HCT116 (cell line): ENCODE measurements around the gene DENND4A.

Experiments used
- CEBPB ChIP-seq: IDR thresholded peaks from 2 replicates; pipeline ENCODE4 v1.6.1; 2012; ENCODE audit warnings: low read depth
- EZH2 ChIP-seq: fragments of 200-600 bp; sonication (generic); IDR thresholded peaks from 2 replicates; pipeline ENCODE4 v1.6.1; 2017; ENCODE audit warnings: antibody characterized with exemption, mixed run types
- EZH2phosphoT487 ChIP-seq: fragments of 200-600 bp; IDR thresholded peaks from 2 replicates; pipeline ENCODE4 v1.6.1; 2018; ENCODE audit warnings: antibody characterized with exemption, borderline replicate concordance
- FOSL1 ChIP-seq: IDR thresholded peaks from 2 replicates; pipeline ENCODE4 v1.6.1; 2012; ENCODE audit warnings: low read depth
- POLR2A ChIP-seq: IDR thresholded peaks from 2 replicates; pipeline ENCODE4 v1.7.0; 2011; ENCODE audit warnings: borderline replicate concordance; ENCODE audit not compliant: insufficient read depth, insufficient read length; ENCODE audit errors: extremely low read depth
- POLR2AphosphoS5 ChIP-seq: IDR thresholded peaks from 2 replicates; pipeline ENCODE4 v1.6.1; 2011; ENCODE audit warnings: mild to moderate bottlenecking, low read depth, low read length, moderate library complexity
- RAD21 ChIP-seq: IDR thresholded peaks from 2 replicates; pipeline ENCODE4 v1.6.1; 2012; ENCODE audit warnings: low read depth, mild to moderate bottlenecking
- SP1 ChIP-seq: IDR thresholded peaks from 2 replicates; pipeline ENCODE4 v1.6.1; 2012; ENCODE audit warnings: low read depth
- YY1 ChIP-seq: IDR thresholded peaks from 2 replicates; pipeline ENCODE4 v1.6.1; 2011; ENCODE audit warnings: low read length, low read depth, moderate library complexity, mild to moderate bottlenecking; ENCODE audit not compliant: insufficient replicate concordance; ENCODE audit errors: extremely low read depth
- ZNF274 ChIP-seq: fragments of 200-500 bp; sonication (Bioruptor generic); IDR thresholded peaks from 2 replicates; pipeline ENCODE4 v1.6.1; 2014; ENCODE audit warnings: mild to moderate bottlenecking, low read depth, low read length, inconsistent platforms
- TF ChIP-seq, protein P1 (sequence below), 3 experiments: fragments of 200-600 bp in 1 of 3; sonication (generic) in 1 of 3; IDR thresholded peaks in 2 of 3; conservative IDR thresholded peaks in 1 of 3; 2 replicates each; pipeline ENCODE4 v1.5.1; 2012 to 2017; ENCODE audit warnings: low read depth in 2 of 3, low read length in 2 of 3, antibody characterized with exemption in 1 of 3, borderline replicate concordance in 1 of 3, control low read depth in 1 of 3, mild to moderate bottlenecking in 1 of 3, mixed read lengths in 1 of 3, mixed run types in 1 of 3, moderate library complexity in 1 of 3; ENCODE audit not compliant: insufficient read depth in 1 of 3
- TF ChIP-seq, protein P2 (sequence below): IDR thresholded peaks from 2 replicates; pipeline ENCODE4 v1.6.1; 2012; ENCODE audit warnings: low read depth
- TF ChIP-seq, protein P3 (sequence below): IDR thresholded peaks from 2 replicates; pipeline ENCODE4 v1.6.1; 2012

DNA sequence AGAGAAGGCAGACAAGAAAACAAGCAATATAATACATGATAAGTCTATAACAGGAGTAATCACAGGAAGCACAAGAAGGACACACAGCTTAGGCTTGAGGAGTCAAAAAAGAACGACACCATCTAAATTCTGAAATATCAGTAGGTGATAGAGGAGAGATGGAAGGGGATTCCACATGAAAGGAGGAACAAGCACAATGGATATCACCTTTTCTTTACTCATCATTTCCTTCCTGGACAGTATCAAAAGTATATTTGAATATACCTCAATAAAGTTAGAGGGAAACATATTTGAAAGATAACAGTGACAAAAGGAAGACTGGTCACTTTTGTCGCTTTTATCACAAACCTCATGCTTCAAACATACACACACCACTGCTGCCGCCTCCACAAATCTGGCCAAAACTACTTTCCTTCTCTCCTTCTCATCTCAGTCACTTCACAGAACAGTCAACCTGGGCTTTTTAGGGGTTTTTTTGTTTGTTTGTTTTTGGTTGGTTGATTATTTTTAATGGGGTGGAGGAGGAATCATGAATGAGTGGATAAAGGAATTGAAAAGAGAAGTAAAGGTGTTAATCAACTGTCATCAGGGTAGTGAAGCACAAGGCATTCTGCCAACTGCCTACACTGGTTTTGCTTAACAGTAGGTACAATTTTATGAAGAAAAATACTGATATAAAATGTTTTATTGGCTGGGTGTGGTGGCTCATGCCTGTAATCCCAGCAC, 18.5 kb downstream of the DENND4A start:
- TF ChIP-seq, protein P1, sequence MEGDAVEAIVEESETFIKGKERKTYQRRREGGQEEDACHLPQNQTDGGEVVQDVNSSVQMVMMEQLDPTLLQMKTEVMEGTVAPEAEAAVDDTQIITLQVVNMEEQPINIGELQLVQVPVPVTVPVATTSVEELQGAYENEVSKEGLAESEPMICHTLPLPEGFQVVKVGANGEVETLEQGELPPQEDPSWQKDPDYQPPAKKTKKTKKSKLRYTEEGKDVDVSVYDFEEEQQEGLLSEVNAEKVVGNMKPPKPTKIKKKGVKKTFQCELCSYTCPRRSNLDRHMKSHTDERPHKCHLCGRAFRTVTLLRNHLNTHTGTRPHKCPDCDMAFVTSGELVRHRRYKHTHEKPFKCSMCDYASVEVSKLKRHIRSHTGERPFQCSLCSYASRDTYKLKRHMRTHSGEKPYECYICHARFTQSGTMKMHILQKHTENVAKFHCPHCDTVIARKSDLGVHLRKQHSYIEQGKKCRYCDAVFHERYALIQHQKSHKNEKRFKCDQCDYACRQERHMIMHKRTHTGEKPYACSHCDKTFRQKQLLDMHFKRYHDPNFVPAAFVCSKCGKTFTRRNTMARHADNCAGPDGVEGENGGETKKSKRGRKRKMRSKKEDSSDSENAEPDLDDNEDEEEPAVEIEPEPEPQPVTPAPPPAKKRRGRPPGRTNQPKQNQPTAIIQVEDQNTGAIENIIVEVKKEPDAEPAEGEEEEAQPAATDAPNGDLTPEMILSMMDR (IDR thresholded peaks at IDR 0.05 in 2 of 3, conservative IDR thresholded peaks at IDR 0.05 in 1 of 3; ENCODE audit: borderline replicate concordance in 1 of 3, insufficient read depth in 1 of 3, low read depth in 2 of 3, low read length in 2 of 3), result no peak
- TF ChIP-seq FOSL1 (no peak), EZH2 (no peak), RAD21 (no peak), SP1 (no peak), POLR2A (no peak), POLR2AphosphoS5 (no peak), YY1 (no peak), ZNF274 (no peak), CEBPB (no peak), EZH2phosphoT487 (no peak)
- TF ChIP-seq, protein P2, sequence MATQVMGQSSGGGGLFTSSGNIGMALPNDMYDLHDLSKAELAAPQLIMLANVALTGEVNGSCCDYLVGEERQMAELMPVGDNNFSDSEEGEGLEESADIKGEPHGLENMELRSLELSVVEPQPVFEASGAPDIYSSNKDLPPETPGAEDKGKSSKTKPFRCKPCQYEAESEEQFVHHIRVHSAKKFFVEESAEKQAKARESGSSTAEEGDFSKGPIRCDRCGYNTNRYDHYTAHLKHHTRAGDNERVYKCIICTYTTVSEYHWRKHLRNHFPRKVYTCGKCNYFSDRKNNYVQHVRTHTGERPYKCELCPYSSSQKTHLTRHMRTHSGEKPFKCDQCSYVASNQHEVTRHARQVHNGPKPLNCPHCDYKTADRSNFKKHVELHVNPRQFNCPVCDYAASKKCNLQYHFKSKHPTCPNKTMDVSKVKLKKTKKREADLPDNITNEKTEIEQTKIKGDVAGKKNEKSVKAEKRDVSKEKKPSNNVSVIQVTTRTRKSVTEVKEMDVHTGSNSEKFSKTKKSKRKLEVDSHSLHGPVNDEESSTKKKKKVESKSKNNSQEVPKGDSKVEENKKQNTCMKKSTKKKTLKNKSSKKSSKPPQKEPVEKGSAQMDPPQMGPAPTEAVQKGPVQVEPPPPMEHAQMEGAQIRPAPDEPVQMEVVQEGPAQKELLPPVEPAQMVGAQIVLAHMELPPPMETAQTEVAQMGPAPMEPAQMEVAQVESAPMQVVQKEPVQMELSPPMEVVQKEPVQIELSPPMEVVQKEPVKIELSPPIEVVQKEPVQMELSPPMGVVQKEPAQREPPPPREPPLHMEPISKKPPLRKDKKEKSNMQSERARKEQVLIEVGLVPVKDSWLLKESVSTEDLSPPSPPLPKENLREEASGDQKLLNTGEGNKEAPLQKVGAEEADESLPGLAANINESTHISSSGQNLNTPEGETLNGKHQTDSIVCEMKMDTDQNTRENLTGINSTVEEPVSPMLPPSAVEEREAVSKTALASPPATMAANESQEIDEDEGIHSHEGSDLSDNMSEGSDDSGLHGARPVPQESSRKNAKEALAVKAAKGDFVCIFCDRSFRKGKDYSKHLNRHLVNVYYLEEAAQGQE, result no peak
- TF ChIP-seq, protein P3, sequence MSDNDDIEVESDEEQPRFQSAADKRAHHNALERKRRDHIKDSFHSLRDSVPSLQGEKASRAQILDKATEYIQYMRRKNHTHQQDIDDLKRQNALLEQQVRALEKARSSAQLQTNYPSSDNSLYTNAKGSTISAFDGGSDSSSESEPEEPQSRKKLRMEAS, result no peak
